K562 (cell line): ENCODE measurements around the gene PHPT1. TPM values are rescaled to one million over a fixed set of nuclear protein-coding genes. Genes with fewer than 3 reads are reported as not detected.
A peak's percentile ranks its signal among the peaks of the same experiment; 100 is the strongest.

Source experiments
- CHD1 ChIP-seq: fragments of 200-600 bp; sonication (generic); IDR thresholded peaks from one replicate; pipeline ENCODE4 v1.6.1; 2012; ENCODE audit warnings: mild to moderate bottlenecking, moderate library complexity, low read length, inconsistent platforms
- CREM ChIP-seq: IDR thresholded peaks from 2 replicates; pipeline ENCODE4 v1.6.1; 2014; ENCODE audit warnings: antibody characterized with exemption, low read depth
- CTBP1 ChIP-seq: fragments of 450-650 bp; IDR thresholded peaks from 2 replicates; pipeline ENCODE4 v1.6.1; 2016; ENCODE audit warnings: borderline replicate concordance
- ETV6 ChIP-seq, 3 experiments: fragments of 150-350 bp in 1 of 3; sonication (generic) in 1 of 3; formaldehyde crosslinking in 1 of 3; IDR thresholded peaks; 2 replicates each; pipeline versions ENCODE4 v1.6.1 to v1.8.0; 2014 to 2022; ENCODE audit warnings: borderline replicate concordance in 2 of 3, low read depth in 2 of 3, antibody characterized with exemption in 1 of 3, low read length in 1 of 3, mild to moderate bottlenecking in 1 of 3, missing genetic modification reagents in 1 of 3
- FOXM1 ChIP-seq, 2 experiments: fragments of 450-650 bp in 1 of 2; sonication (generic) in 1 of 2; formaldehyde crosslinking in 1 of 2; IDR thresholded peaks; 2 replicates each; pipeline versions ENCODE4 v1.6.1 to v1.9.0; 2017 to 2022; ENCODE audit warnings: low read depth in 2 of 2, mild to moderate bottlenecking in 2 of 2, missing genetic modification reagents in 1 of 2, moderate library complexity in 1 of 2
- FOXO4 ChIP-seq: fragments of 450-650 bp; formaldehyde crosslinking; IDR thresholded peaks from 2 replicates; pipeline ENCODE4 v1.4.0; 2020; ENCODE audit warnings: mild to moderate bottlenecking, moderate library complexity
- GMEB1 ChIP-seq: fragments of 250-450 bp; sonication (Bioruptor Pico); IDR thresholded peaks from 2 replicates; pipeline ENCODE4 v1.4.0; 2020; ENCODE audit warnings: mild to moderate bottlenecking
- KLF6 ChIP-seq: fragments of 250-450 bp; sonication (Bioruptor Pico); IDR thresholded peaks from 2 replicates; pipeline ENCODE4 v1.4.0; 2020; ENCODE audit warnings: mild to moderate bottlenecking, moderate library complexity, borderline replicate concordance
- MAX ChIP-seq: sonication (generic); formaldehyde crosslinking; IDR thresholded peaks from 2 replicates; pipeline ENCODE4 v1.9.0; 2022; ENCODE audit warnings: mild to moderate bottlenecking, missing genetic modification reagents
- MEIS2 ChIP-seq: fragments of 450-650 bp; IDR thresholded peaks from 2 replicates; pipeline ENCODE4 v1.6.1; 2014; ENCODE audit warnings: mild to moderate bottlenecking; ENCODE audit not compliant: partially characterized antibody
- PHF8 ChIP-seq: fragments of 200-600 bp; sonication (generic); IDR thresholded peaks from 2 replicates; pipeline ENCODE4 v1.6.1; 2012; ENCODE audit warnings: mixed run types, mild to moderate bottlenecking, inconsistent platforms, low read length, moderate library complexity, borderline replicate concordance
- POLR2A ChIP-seq: fragments of 450-650 bp; conservative IDR thresholded peaks from 2 replicates; pipeline ENCODE4 v1.6.1; 2016
- POLR2B ChIP-seq: fragments of 450-650 bp; IDR thresholded peaks from 2 replicates; pipeline ENCODE4 v1.6.1; 2018; ENCODE audit warnings: low read depth; ENCODE audit not compliant: partially characterized antibody
- SUPT5H ChIP-seq: fragments of 450-650 bp; IDR thresholded peaks from 2 replicates; pipeline ENCODE4 v1.6.1; 2016
- TEAD4 ChIP-seq, 2 experiments: sonication (generic) in 1 of 2; formaldehyde crosslinking in 1 of 2; IDR thresholded peaks; 2 replicates each; pipeline versions ENCODE4 v1.6.1 to v1.8.0; 2012 to 2022; ENCODE audit warnings: borderline replicate concordance in 1 of 2, inconsistent platforms in 1 of 2, low read length in 1 of 2, mild to moderate bottlenecking in 1 of 2, missing genetic modification reagents in 1 of 2
- ZBTB17 ChIP-seq: fragments of 450-650 bp; formaldehyde crosslinking; IDR thresholded peaks from 2 replicates; pipeline ENCODE4 v1.4.0; 2020; ENCODE audit warnings: mild to moderate bottlenecking
- ZBTB7A ChIP-seq: IDR thresholded peaks from 2 replicates; pipeline ENCODE4 v1.6.1; 2011; ENCODE audit warnings: low read depth, mild to moderate bottlenecking, low read length, moderate library complexity, borderline replicate concordance; ENCODE audit not compliant: control insufficient read depth
- ZNF224 ChIP-seq: sonication (generic); formaldehyde crosslinking; IDR thresholded peaks from 2 replicates; pipeline ENCODE4 v1.8.0; 2022; ENCODE audit warnings: mild to moderate bottlenecking, missing genetic modification reagents
- ZNF263 ChIP-seq: sonication (generic); formaldehyde crosslinking; IDR thresholded peaks from 2 replicates; pipeline ENCODE4 v1.8.0; 2022; ENCODE audit warnings: mild to moderate bottlenecking, missing genetic modification reagents, borderline replicate concordance
- ZNF282 ChIP-seq: sonication (generic); formaldehyde crosslinking; IDR thresholded peaks from 2 replicates; pipeline ENCODE4 v1.8.1; 2023; ENCODE audit warnings: missing genetic modification reagents
- ZNF583 ChIP-seq: fragments of 250-450 bp; sonication (Bioruptor Pico); IDR thresholded peaks from 2 replicates; pipeline ENCODE4 v1.4.0; 2020
- polyA plus RNA-seq, 8 experiments: library from polyadenylated mRNA; depleted of rRNA in 4 of 8; stranded (reverse) in 5 of 8; unstranded in 3 of 8; fragments of >200 nt; fragmentation: Nextera tagmentation in 2 of 8; fragmentation: Illumina TruSeq in 1 of 8; extraction: Ambion mirVana in 2 of 8; extraction: Trizol in 1 of 8; gene quantifications; 2 replicates each; pipeline versions ENCODE4 v1.2.1 to v1.2.3, GENCODE V29; 2011 to 2014; ENCODE audit warnings: inconsistent platforms in 1 of 8, missing spikeins in 1 of 8
- total RNA-seq, 7 experiments: library from RNA; depleted of rRNA in 6 of 7; stranded (reverse); fragments of >200 nt in 6 of 7; fragmentation: Illumina TruSeq in 2 of 7; extraction: Trizol in 2 of 7; gene quantifications; 2 replicates each; pipeline versions ENCODE4 v1.2.1 to v1.2.3, GENCODE V29; 2011 to 2021; ENCODE audit warnings: low replicate concordance in 1 of 7
- TF ChIP-seq, protein P1 (sequence below), 2 experiments: IDR thresholded peaks; 2 replicates each; pipeline ENCODE4 v1.6.1; 2012; ENCODE audit warnings: improper control_type of control experiment in 2 of 2, low read depth in 2 of 2, low read length in 2 of 2, borderline replicate concordance in 1 of 2

The PHPT1 gene
- total and polyA plus RNA-seq, 9 of the 15 experiments (the other 6 are each of a cell fraction or from before 2014, with no cell fraction given), result 20.9 to 166 (median 129) TPM

DNA sequence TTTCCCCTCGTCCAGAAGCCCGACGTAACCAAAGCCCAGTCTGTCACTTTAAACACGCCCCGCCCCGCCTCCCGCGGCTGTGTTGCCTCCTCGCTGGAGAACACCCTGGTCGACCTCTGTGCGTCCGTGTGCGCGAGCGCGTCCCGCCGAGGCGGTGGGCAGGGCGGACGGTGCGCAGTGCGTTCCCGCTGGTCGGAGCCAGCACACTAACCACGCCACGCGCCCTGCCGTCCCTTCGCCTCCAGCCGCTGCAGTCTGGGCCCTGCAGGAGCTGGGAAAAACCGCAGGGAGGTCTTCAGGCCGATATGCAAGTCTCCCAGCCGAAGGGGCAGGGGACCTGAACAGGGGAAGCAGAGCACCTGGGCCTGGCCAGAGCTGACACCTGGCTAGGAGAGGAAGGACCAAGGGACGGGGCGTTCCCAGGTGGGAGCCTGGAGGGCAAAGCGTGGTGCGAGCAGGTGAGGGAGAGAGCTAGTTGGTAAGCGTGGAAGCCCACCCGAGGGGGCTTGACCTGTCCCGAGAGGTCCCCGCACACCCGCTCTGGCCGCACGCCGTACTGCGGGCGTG lies 1.3 kb upstream of the PHPT1 start (continued):
- TF ChIP-seq FOXO4 (0 out of 2 replicates have a peak, but pooled peaks have one; percentile 18), ZNF224 (CRISPR knock-in tag) (peak; percentile 59; the same call in 1 of the 2 replicates), POLR2A (peak; percentile 83), ZBTB7A (peak; percentile 62; the same call in 1 of the 2 replicates), PHF8 (peak; percentile 44; the same call in 1 of the 2 replicates), CREM (peak; percentile 73), ZNF263 (CRISPR knock-in tag) (peak; percentile 12), MAX (CRISPR knock-in tag) (peak; percentile 78), ZNF282 (CRISPR knock-in tag) (0 out of 2 replicates have a peak, but pooled peaks have one; percentile 38), KLF6 (CRISPR knock-in tag) (no peak), CTBP1 (peak; percentile 85), GMEB1 (CRISPR knock-in tag) (peak; percentile 84), ZBTB17 (peak; percentile 50; the same call in 1 of the 2 replicates), FOXM1 (IDR thresholded peaks at IDR 0.05; ENCODE audit: low read depth) (no peak), FOXM1 (CRISPR knock-in tag; IDR thresholded peaks at IDR 0.05; ENCODE audit: low read depth) (0 out of 2 replicates have a peak, but pooled peaks have one; percentile 7), MEIS2 (peak; percentile 51), POLR2B (peak; percentile 59), SUPT5H (peak; percentile 88), ZNF583 (CRISPR knock-in tag) (no peak), CHD1 (peak; percentile 99), TEAD4 (IDR thresholded peaks at IDR 0.05; ENCODE audit: low read length) (peak; percentile 31; the same call in 1 of the 2 replicates), TEAD4 (CRISPR knock-in tag; IDR thresholded peaks at IDR 0.05; ENCODE audit: borderline replicate concordance) (no peak), ETV6 (IDR thresholded peaks at IDR 0.05; ENCODE audit: borderline replicate concordance in 1 of 2, low read depth in 2 of 2, low read length in 1 of 2) (no peak), ETV6 (CRISPR knock-in tag; IDR thresholded peaks at IDR 0.05; ENCODE audit: borderline replicate concordance) (0 out of 2 replicates have a peak, but pooled peaks have one; percentile 44)
- TF ChIP-seq, protein P1, sequence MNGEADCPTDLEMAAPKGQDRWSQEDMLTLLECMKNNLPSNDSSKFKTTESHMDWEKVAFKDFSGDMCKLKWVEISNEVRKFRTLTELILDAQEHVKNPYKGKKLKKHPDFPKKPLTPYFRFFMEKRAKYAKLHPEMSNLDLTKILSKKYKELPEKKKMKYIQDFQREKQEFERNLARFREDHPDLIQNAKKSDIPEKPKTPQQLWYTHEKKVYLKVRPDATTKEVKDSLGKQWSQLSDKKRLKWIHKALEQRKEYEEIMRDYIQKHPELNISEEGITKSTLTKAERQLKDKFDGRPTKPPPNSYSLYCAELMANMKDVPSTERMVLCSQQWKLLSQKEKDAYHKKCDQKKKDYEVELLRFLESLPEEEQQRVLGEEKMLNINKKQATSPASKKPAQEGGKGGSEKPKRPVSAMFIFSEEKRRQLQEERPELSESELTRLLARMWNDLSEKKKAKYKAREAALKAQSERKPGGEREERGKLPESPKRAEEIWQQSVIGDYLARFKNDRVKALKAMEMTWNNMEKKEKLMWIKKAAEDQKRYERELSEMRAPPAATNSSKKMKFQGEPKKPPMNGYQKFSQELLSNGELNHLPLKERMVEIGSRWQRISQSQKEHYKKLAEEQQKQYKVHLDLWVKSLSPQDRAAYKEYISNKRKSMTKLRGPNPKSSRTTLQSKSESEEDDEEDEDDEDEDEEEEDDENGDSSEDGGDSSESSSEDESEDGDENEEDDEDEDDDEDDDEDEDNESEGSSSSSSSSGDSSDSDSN (IDR thresholded peaks at IDR 0.05; ENCODE audit: borderline replicate concordance in 1 of 2, low read depth in 2 of 2, low read length in 2 of 2), result peak; percentile 84 to 93
